Keratinocyte (primary cell): ENCODE data around the gene GDF11. TPM values are rescaled to one million over a fixed set of nuclear protein-coding genes. Genes with fewer than 3 reads are reported as not detected.

ENCODE experiments used
- DNase-seq: peaks from one replicate; pipeline ENCODE4 v3.0.0-alpha.2; 2011; ENCODE audit warnings: low read depth, missing footprints, low spot score
- FAIRE-seq: peaks from 2 replicates; lab custom pipeline; 2011; peaks lifted over from hg19 to GRCh38; lab: Jason Lieb, UNC
- H2AFZ ChIP-seq: 2 replicates; pipeline ENCODE4 v1.6.0; 2012; ENCODE audit warnings: low read length, control low read depth, inconsistent platforms; ENCODE audit not compliant: control insufficient read depth
- H3K27ac ChIP-seq: 2 replicates; pipeline ENCODE4 v1.5.1; 2011; ENCODE audit warnings: low read length; ENCODE audit not compliant: control insufficient read depth, insufficient read depth
- H3K27me3 ChIP-seq: 3 replicates; pipeline ENCODE4 v1.6.0; 2011; ENCODE audit warnings: low read length; ENCODE audit not compliant: control insufficient read depth, insufficient read depth; ENCODE audit errors: extremely low read depth
- H3K36me3 ChIP-seq, 2 experiments: 2 replicates in 1 of 2; 3 replicates in 1 of 2; pipeline ENCODE4 v1.5.1; 2011; ENCODE audit warnings: low read length in 2 of 2, mild to moderate bottlenecking in 1 of 2; ENCODE audit not compliant: control insufficient read depth in 2 of 2, insufficient read depth in 2 of 2; ENCODE audit errors: extremely low read depth in 1 of 2
- H3K4me1 ChIP-seq: 3 replicates; pipeline ENCODE4 v1.5.1; 2011; ENCODE audit warnings: low read length; ENCODE audit not compliant: control insufficient read depth, insufficient read depth; ENCODE audit errors: extremely low read depth
- H3K4me2 ChIP-seq: 3 replicates; pipeline ENCODE4 v1.6.0; 2011; ENCODE audit warnings: low read depth, low read length; ENCODE audit not compliant: control insufficient read depth, insufficient read depth; ENCODE audit errors: extremely low read depth
- H3K4me3 ChIP-seq, 3 experiments: fragments of 200-600 bp in 1 of 3; sonication (generic) in 1 of 3; 2 replicates in 2 of 3; 3 replicates in 1 of 3; pipeline ENCODE4 v1.5.1; 2011 to 2016; ENCODE audit warnings: low read length in 3 of 3, mild to moderate bottlenecking in 3 of 3, control low read depth in 2 of 3, inconsistent platforms in 1 of 3, low read depth in 1 of 3, mixed read lengths in 1 of 3, mixed run types in 1 of 3, moderate library complexity in 1 of 3; ENCODE audit not compliant: control insufficient read depth in 2 of 3, insufficient read depth in 2 of 3; ENCODE audit errors: extremely low read depth in 1 of 3
- H3K79me2 ChIP-seq: 2 replicates; pipeline ENCODE4 v1.6.0; 2012; ENCODE audit warnings: low read length; ENCODE audit not compliant: control insufficient read depth, insufficient read depth
- H3K9ac ChIP-seq: 3 replicates; pipeline ENCODE4 v1.6.0; 2011; ENCODE audit warnings: low read length; ENCODE audit not compliant: control insufficient read depth, insufficient read depth; ENCODE audit errors: extremely low read depth
- H3K9me1 ChIP-seq: 3 replicates; pipeline ENCODE4 v1.6.0; 2011; ENCODE audit warnings: low read length; ENCODE audit not compliant: control insufficient read depth, insufficient read depth; ENCODE audit errors: extremely low read depth
- H3K9me3 ChIP-seq: 2 replicates; pipeline ENCODE4 v1.5.1; 2012; ENCODE audit warnings: low read depth, low read length; ENCODE audit not compliant: control insufficient read depth
- H4K20me1 ChIP-seq: 3 replicates; pipeline ENCODE4 v1.6.0; 2011; ENCODE audit warnings: low read length; ENCODE audit not compliant: control insufficient read depth, insufficient read depth; ENCODE audit errors: extremely low read depth
- CTCF ChIP-seq, 3 experiments: IDR thresholded peaks in 1 of 3; conservative IDR thresholded peaks in 1 of 3; optimal IDR thresholded peaks in 1 of 3; 2 replicates in 2 of 3; 3 replicates in 1 of 3; pipeline versions ENCODE3 to v1.5.1; 2011; ENCODE audit warnings: low read length in 3 of 3, mild to moderate bottlenecking in 3 of 3, moderate library complexity in 2 of 3, control low read depth in 1 of 3, inconsistent platforms in 1 of 3; ENCODE audit not compliant: insufficient read depth in 2 of 3; ENCODE audit errors: extremely low read depth in 1 of 3
- EZH2 ChIP-seq: IDR thresholded peaks from one replicate; pipeline ENCODE4 v1.6.1; 2012; ENCODE audit warnings: inconsistent platforms, mild to moderate bottlenecking, low read length, moderate library complexity
- dilution Hi-C: fragments of 300-500 bp; cut with MboI; formaldehyde crosslinking; loops from one replicate; pipeline ENCODE4 v1.7.0; 2020; ENCODE audit warnings: low sequenced_read_pairs; ENCODE audit not compliant: extremely low pct_ligation_motif_present
- polyA plus RNA-seq, 5 experiments: library from polyadenylated mRNA; depleted of rRNA in 3 of 5; stranded (reverse) in 3 of 5; stranded (forward) in 1 of 5; unstranded in 1 of 5; fragments of >200 nt; gene quantifications; 1 replicate in 1 of 5; 2 replicates in 3 of 5; 3 replicates in 1 of 5; pipeline versions ENCODE4 v1.2.1 to v1.2.3, GENCODE V29; 2011 to 2012; ENCODE audit warnings: missing spikeins in 2 of 5, low read depth in 1 of 5, low replicate concordance in 1 of 5

Gene GDF11
- polyA plus RNA-seq, 1 donor (not counting 4 experiments of a cell fraction or from before 2014, with no cell fraction given), result 2.7 TPM

- no peak for FAIRE-seq
- Histone ChIP-seq H3K36me3 (no peaks in the 10 kb centered on the region), H3K27me3 (peaks cover 49% of the 10 kb centered on the region), H2AFZ (no peak overlapping the region), H3K9ac (no peak overlapping the region), H3K9me1 (no peaks in the 10 kb centered on the region), H3K27ac (no peak overlapping the region), H3K4me1 (peaks cover 3% of the 10 kb centered on the region), H4K20me1 (no peaks in the 10 kb centered on the region), H3K4me2 (no peak overlapping the region), H3K4me3 (no peak overlapping the region), H3K79me2 (no peaks in the 10 kb centered on the region), H3K9me3 (no peaks in the 10 kb centered on the region)
- no peak for TF ChIP-seq CTCF (optimal IDR thresholded peaks at IDR 0.05 in 1 of 3, IDR thresholded peaks at IDR 0.05 in 1 of 3, conservative IDR thresholded peaks at IDR 0.05 in 1 of 3; ENCODE audit: extremely low read depth in 1 of 3, insufficient read depth in 2 of 3, low read length in 3 of 3)
- TF ChIP-seq EZH2, result no peak
- DNase-seq, result no peak
- dilution Hi-C loops, result no loop called here
Observed at GRCh38 chr12:55708695-55709233, 34.2 kb upstream of the GDF11 start.

GRCh38 chr12:55711786-55712553 lies 31.0 kb upstream of the GDF11 start:
- Histone ChIP-seq H3K9me3 (no peaks in the 10 kb centered on the region), H3K4me2 (no peak overlapping the region), H4K20me1 (no peaks in the 10 kb centered on the region), H3K4me1 (peaks cover 9% of the 10 kb centered on the region), H3K27me3 (peaks cover 38% of the 10 kb centered on the region), H3K9ac (no peak overlapping the region), H3K9me1 (no peaks in the 10 kb centered on the region), H3K4me3 (no peak overlapping the region), H2AFZ (no peak overlapping the region), H3K79me2 (no peaks in the 10 kb centered on the region), H3K36me3 (no peaks in the 10 kb centered on the region), H3K27ac (no peak overlapping the region)
- FAIRE-seq (no peak), DNase-seq (no peak)
- TF ChIP-seq EZH2 (no peak), CTCF (optimal IDR thresholded peaks at IDR 0.05 in 1 of 3, IDR thresholded peaks at IDR 0.05 in 1 of 3, conservative IDR thresholded peaks at IDR 0.05 in 1 of 3; ENCODE audit: extremely low read depth in 1 of 3, insufficient read depth in 2 of 3, low read length in 3 of 3) (no peak)
- dilution Hi-C loops, result no loop called here
